ENCODE data around the gene POMT1. TPM values are rescaled to one million over a fixed set of nuclear protein-coding genes. Genes with fewer than 3 reads are reported as not detected.

POMT1 gene
- polyA plus RNA-seq, 6 donors from 2014 or later, result 0.75 to 7.4 (median 3.7) TPM

DNA sequence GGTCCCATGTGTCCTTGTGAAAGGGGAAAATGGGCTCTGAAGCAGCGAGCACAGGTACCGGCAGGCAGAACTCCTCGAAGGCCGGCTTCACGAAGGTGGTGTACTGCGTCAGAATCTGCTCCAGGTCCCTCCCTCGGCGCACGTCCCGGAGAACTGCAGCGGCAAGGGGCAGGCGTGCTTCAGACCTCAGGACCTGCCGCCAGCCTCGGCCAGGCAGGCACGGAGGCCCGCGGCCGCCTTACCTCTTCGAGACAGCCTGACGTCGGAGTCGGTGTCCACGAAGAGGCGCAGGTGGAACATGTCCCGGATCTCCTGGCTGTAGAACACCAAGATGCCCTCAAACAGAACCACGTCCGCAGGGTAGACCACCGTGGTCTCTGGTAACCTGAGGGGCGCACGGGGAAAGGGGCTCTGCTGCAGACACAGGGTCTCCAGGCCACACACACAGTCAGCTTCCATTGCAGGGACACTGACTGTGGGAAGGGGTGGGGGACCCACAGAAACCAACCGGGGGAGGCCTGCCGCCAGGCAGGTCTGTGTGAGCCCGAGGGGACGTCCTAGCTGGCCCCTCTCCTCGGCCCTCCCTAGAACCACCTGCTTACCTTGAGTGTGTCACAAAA, 26.3 kb downstream of the POMT1 start:
- no peaks in the 10 kb centered on the region for H3K9me3 Mint-ChIP-seq
- H3K36me3 Mint-ChIP-seq, result no peaks in the 10 kb centered on the region
- peak overlapping the region in 3 of 6 donors; percentile 27 to 69 (median 44) for H3K27ac Mint-ChIP-seq
- H3K4me1 Mint-ChIP-seq, result peaks cover 8 to 29% (median 15%) of the 10 kb centered on the region in 3 donors
- no peaks in the 10 kb centered on the region for H3K27me3 Mint-ChIP-seq
- peak overlapping the region in 5 of 8 donors; percentile 61 to 78 (median 74) for H3K4me3 Mint-ChIP-seq
- ATAC-seq (ENCODE audit: low read depth in 2 of 2) (no peak), DNase-seq (no peak)

DNA sequence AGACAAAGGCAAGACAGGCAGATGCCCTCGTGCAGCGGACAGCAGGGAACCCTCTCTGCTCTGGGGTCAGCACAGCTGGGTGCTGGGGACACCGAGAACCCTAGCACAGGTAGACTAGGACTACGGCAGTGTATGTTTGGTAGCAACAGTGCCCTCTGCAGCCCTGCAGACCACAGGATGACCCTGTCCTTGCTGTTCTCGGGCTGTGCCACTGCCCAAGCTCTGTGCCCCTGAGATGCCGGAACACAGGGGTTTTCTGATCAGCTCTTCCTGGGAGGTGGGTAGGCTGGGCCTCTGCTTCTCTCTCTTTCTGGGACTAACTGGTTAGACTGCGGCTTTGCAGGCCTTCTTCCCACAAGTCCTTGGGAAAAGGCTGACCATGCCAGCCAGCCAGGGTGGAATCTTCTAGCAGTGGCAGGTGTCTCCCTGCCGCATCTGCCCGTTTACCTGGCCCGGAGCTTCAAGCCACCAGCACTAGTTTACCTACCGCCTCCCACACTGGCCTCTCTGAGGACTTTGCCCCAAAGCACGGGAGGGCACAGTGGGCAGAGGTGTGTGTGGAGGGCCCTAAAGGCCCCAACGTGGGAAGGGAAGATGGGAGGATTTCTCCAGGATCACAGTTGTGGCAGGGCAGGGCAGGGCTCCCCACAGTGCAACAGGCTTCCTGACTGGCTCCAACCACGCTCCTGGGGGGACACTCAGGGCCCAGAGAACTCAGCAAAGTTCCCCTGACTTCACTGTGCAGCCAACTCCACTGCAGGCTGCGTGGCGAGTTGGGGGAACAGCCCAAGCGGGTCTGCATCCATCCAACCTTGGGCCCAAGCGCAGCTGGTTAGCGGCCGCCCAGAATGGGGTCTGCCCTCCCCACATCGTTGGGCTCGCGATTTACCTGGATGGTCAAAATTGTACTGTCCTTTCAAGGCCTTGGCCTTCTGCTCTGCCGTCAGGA, 27.2 kb downstream of the POMT1 start:
- H3K4me3 Mint-ChIP-seq, result peak overlapping the region; percentile 73 to 90 (median 78)
- H3K9me3 Mint-ChIP-seq, result no peaks in the 10 kb centered on the region
- ATAC-seq (ENCODE audit: low read depth in 2 of 2), result no peak
- peak overlapping the region in 2 of 6 donors; percentile 59 to 69 for H3K27ac Mint-ChIP-seq
- H3K36me3 Mint-ChIP-seq, result no peaks in the 10 kb centered on the region
- H3K27me3 Mint-ChIP-seq, result no peaks in the 10 kb centered on the region
- no peak for DNase-seq
- peaks cover 16 to 37% (median 20%) of the 10 kb centered on the region in 3 donors for H3K4me1 Mint-ChIP-seq

DNA sequence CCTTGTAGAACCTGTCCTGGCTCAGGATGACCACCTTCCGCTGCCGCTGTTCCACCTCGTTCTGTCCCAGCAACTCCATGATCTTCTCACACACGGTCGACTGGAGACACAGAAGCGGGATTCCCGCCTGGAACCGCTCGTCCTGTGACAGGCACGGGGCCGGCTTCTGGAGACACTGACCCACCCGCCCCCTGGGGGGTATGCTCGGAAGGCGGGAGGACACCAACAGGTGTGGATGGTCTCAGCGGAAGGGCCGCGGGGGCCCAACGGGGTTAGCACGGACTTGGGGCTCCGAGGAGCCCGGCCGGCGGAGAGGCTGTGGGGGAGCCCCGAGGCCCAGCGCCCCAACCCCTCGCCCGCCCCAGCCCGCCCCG, 27.8 kb downstream of the POMT1 start:
- Mint-ChIP-seq H3K27ac (peak overlapping the region in 1 of 6 donors; percentile 69), H3K27me3 (no peaks in the 10 kb centered on the region), H3K9me3 (no peaks in the 10 kb centered on the region), H3K36me3 (no peaks in the 10 kb centered on the region), H3K4me1 (peaks cover 19 to 44% (median 22%) of the 10 kb centered on the region in 3 donors), H3K4me3 (peak overlapping the region; percentile 69 to 90 (median 78))
- no peak for DNase-seq
- peak; percentile 8 to 14 for ATAC-seq (ENCODE audit: low read depth in 2 of 2)

DNA sequence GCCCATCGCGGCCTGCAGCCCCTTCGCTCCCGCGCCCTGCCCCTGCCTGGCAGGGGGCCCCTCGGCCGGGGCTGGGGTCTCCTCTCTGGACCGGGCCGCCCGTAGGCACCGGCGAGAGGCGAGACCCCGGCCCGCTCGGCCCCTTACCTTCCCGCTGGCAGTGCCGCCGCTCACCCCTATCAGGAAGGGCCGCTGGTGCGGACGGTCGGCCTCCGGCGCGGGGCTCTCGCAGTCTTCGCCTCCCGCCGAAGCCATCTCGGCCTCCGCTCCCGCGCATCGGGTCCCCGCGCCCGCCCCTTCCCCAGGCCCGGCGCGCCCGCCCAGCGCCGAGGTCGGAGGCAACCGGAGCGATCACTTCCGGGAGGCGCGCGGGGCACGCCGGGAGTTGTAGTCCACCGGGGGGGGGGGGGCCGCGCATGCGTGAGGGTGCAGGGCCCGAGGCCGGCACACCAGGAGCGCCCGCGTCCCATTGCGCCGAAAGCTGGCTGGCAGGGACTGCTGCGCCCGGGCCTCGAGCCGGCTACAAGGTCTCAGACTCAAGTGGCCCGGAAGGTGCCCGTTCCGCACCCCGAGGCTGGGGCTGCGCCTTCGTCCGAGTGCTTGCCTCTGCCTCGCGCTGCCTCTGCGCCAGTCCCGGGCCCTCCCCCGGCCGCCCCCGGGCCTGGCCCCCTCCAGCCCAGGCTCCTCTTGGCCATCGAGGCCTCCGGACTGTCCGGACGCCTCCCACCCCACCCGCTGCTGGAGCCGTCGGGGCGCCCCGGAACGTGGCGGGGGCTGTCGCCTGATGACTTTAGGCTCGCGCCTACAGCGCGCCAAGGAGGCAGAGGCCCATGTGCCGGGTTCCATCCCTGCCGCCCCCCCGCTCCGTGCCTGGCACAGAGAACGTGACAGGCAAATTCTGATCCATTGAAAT, 28.5 kb downstream of the POMT1 start, which contains the start of gene UCK1:
UCK1 (minus strand) TSS at position 344 of the 913 bp plus-strand sequence; CDS start at position 255, 89 bp downstream.
- peak; percentile 66 for DNase-seq
- peak within 1 kb of the TSS in 1 of 6 donors; percentile 69 for H3K27ac Mint-ChIP-seq
- H3K4me1 Mint-ChIP-seq, result peaks cover 19 to 43% (median 22%) of the 10 kb centered on the region in 3 donors
- ATAC-seq (ENCODE audit: low read depth in 2 of 2), result peak; percentile 92 to 94
- peak within 1 kb of the TSS; percentile 77 to 90 (median 78) for H3K4me3 Mint-ChIP-seq
- no peaks in the 10 kb centered on the region for H3K36me3 Mint-ChIP-seq
- H3K27me3 Mint-ChIP-seq, result no peaks in the 10 kb centered on the region
- no peaks in the 10 kb centered on the region for H3K9me3 Mint-ChIP-seq

DNA sequence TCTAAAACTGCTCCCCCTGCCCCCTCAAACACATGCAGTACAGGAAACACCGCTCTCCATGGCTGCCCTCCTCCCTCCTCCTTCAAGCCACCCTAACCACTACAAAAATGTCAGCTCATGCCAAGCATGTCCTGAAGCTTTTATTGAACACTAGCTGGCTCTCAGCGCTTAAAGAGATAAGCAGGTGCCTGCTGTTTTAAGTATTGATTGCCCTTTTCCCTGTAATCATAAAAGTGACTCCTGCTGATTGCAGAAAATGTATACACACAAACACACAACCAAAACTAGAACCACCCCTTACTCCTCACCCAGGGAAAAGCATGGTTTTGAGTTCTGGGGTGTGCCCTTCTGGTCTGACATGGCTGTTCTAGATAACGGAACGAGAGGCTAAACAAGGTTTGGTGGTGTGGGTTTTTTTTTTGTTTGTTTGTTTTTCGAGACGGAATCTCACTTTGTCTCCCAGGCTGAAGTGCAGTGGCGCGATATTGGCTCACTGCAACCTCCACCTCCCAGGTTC, 32.1 kb downstream of the POMT1 start:
- DNase-seq, result peak; percentile 53
- no peaks in the 10 kb centered on the region for H3K36me3 Mint-ChIP-seq
- H3K4me3 Mint-ChIP-seq, result peak overlapping the region; percentile 55 to 89 (median 78)
- H3K4me1 Mint-ChIP-seq, result peaks cover 14 to 28% (median 16%) of the 10 kb centered on the region in 3 donors
- ATAC-seq (ENCODE audit: low read depth in 2 of 2), result peak; percentile 61 to 67
- no peaks in the 10 kb centered on the region for H3K9me3 Mint-ChIP-seq
- no peaks in the 10 kb centered on the region for H3K27me3 Mint-ChIP-seq
- peak overlapping the region in 2 of 6 donors; percentile 34 to 41 for H3K27ac Mint-ChIP-seq

DNA sequence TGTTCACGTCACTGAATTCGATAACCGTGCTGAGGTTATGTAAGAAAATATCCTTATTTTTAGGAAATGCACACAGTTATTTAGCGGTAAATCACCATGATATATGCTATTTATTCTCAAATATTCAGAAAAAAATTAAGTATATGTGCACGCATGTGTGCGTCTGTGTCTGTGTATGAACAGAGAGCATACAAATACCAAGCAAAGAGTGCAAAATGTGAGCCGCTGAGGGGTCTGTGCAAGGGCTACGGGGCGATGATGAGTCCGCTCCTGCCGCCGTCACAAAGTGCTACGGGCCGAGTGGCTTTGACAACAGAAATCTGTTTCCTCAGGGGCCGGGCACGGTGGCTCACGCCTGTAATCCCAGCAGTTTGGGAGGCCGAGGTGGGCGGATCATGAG, 35.2 kb downstream of the POMT1 start:
- Mint-ChIP-seq H3K4me1 (peaks cover 7 to 21% (median 13%) of the 10 kb centered on the region in 3 donors), H3K27ac (no peak overlapping the region)

DNA sequence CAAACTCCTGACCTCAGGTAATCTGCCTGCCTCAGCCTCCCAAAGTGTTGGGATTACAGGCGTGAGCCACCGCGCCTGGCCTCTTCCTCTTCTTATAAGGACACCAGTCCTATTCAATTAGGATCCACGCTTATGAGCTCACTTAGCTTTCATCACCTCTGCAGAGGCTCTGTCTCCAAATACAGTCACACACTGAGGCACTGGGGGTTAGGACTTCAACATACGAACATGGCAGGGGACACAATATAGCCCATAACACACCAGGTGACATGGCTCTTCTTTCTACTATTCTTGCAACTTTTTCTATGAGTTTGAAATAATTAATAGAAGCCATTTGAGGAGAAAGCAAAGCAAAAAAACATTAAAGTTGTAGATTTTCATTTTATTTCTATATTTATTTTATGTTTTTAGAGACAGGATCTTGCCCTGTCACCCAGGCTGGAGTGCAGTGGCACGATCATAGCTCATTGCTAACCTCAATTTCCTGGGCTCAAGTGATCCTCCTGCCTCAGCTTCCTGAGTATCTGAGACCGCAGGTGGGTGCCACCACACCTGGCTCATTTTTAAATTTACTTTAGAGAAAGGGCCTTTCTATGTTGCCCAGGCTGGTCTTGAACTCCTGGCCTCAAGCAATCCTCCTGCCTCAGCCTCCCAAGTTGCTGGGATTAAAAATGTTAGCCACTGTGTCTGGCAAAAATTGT, 36.7 kb downstream of the POMT1 start:
- Mint-ChIP-seq H3K27me3 (peaks cover 3 to 9% (median 4%) of the 10 kb centered on the region in 3 donors), H3K27ac (no peak overlapping the region), H3K4me1 (peaks cover 6 to 13% (median 7%) of the 10 kb centered on the region in 3 donors), H3K9me3 (peaks cover 4 to 26% (median 21%) of the 10 kb centered on the region in 7 donors), H3K4me3 (no peak overlapping the region), H3K36me3 (peaks cover 0 to 8% of the 10 kb centered on the region in 2 donors)
- no peak for DNase-seq
- no peak for ATAC-seq (ENCODE audit: low read depth in 2 of 2)

More for the DNA sequence above, 35.2 kb downstream of the POMT1 start:
- H3K27me3 Mint-ChIP-seq, result peaks cover 0 to 6% (median 4%) of the 10 kb centered on the region in 3 donors
- DNase-seq (no peak), ATAC-seq (ENCODE audit: low read depth in 2 of 2) (no peak)
- H3K4me3 Mint-ChIP-seq, result no peak overlapping the region
- H3K9me3 Mint-ChIP-seq, result peaks cover 3 to 12% (median 7%) of the 10 kb centered on the region in 7 donors
- peaks cover 0 to 8% of the 10 kb centered on the region in 2 donors for H3K36me3 Mint-ChIP-seq

DNA sequence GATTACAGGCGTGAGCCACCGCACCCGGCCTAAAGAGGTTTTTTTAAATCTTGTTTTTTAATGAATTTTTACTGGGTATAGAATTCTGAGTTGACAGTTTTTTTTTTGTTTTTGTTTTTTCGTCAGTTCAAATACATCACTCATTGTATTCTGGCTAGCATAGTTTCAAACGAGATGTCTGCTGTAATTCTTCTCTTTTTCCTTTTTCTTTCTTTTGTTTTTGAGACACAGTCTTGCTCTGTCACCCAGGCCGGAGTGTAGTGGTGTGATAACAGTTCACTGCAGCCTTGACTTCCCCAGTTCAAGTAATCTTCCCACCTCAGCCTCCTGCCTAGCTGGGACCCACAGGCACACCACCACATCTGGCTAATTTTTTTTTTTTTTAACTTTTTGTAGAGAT, 40.4 kb downstream of the POMT1 start:
- DNase-seq, result no peak
- no peak for ATAC-seq (ENCODE audit: low read depth in 2 of 2)
- peaks cover 4 to 14% (median 14%) of the 10 kb centered on the region in 3 donors for H3K4me1 Mint-ChIP-seq
- H3K9me3 Mint-ChIP-seq, result peaks cover 7 to 40% (median 28%) of the 10 kb centered on the region in 7 donors
- H3K27ac Mint-ChIP-seq, result no peak overlapping the region
- peaks cover 20 to 35% (median 24%) of the 10 kb centered on the region in 3 donors for H3K27me3 Mint-ChIP-seq
- peaks cover 2 to 17% of the 10 kb centered on the region in 2 donors for H3K36me3 Mint-ChIP-seq
- no peak overlapping the region for H3K4me3 Mint-ChIP-seq

DNA sequence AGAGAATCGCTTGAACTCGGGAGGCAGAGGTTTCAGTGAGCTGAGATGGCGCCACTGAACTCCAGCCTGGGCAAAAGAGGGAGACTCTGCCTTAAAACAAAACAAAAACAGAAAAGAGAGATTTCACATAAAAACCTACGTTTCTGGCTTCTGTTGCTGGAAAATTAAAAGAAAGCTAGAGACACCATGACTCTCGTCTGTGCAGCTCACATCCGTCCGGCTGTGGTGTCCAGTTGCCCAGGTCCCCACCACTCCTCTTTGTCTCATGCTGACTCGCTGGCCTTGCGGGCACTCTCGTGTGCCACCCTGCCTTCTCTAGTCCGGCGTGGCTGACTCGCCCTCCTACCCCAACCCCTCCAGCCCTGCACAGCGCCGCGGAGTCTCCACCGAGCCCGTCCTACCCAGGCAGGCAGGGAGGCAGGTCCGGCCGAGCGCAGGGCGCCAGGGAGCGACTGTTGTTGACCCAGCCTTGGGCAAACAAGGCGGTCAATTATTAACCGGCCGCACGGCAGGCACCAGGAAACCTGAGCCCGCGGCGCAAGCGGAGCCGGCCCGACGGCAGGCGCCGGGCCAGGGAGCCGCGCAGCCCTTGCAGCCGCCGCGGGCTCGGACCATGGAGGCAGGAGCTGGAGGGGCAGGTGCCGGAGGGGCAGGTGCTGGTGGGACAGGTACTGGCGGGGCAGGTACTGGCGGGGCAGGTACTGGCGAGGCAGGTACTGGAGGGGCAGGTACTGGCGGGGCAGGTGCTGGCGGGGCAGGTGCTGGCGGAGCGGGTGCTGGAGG, 42.5 kb downstream of the POMT1 start, which contains the start of gene PRRT1B:
PRRT1B (plus strand) TSS at position 521 of the 783 bp plus-strand sequence; CDS start at position 614, 93 bp downstream.
- no peak for ATAC-seq (ENCODE audit: low read depth in 2 of 2)
- Mint-ChIP-seq H3K27me3 (peaks cover 41 to 56% (median 43%) of the 10 kb centered on the region in 3 donors), H3K4me1 (peaks cover 5 to 14% (median 12%) of the 10 kb centered on the region in 3 donors), H3K9me3 (peaks cover 16 to 51% (median 40%) of the 10 kb centered on the region in 7 donors), H3K27ac (no peak within 1 kb of the TSS), H3K36me3 (peaks cover 7 to 37% of the 10 kb centered on the region in 2 donors), H3K4me3 (peak within 1 kb of the TSS in 6 of 8 donors; percentile 30 to 74 (median 48))
- no peak for DNase-seq

DNA sequence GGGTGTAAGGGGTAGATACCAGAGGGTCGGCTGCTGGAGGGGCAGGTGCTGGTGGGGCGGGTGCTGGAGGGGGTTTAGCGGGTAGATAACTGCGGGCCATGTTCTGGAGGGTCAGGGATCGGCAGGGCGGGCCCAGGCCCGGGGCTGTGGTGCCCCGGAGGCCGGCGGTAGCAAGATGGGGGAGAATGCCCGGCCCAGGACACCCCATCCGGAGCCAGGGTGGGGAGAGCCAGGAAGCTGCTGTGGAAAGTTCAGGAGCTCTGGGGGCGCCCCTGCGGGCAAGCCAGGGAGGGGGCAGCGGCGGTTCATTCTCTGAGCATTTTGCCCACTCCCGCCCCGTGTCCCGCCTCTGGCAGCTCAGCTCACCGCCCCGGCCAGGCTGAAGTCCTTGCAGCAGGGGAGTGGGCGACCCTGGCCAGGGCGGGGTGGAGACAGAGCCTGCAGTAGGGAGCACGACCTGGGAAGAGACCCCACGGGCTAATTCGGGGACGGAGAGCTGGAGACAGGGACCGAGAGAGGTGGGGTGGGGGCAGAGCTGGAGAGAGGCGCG, 43.1 kb downstream of the POMT1 start:
- ATAC-seq (ENCODE audit: low read depth in 2 of 2) (no peak), DNase-seq (no peak)
- Mint-ChIP-seq H3K4me3 (peak overlapping the region in 5 of 8 donors; percentile 42 to 74 (median 53)), H3K27ac (no peak overlapping the region), H3K4me1 (peaks cover 5 to 14% (median 12%) of the 10 kb centered on the region in 3 donors), H3K36me3 (peaks cover 7 to 40% of the 10 kb centered on the region in 2 donors), H3K27me3 (peaks cover 47 to 61% (median 47%) of the 10 kb centered on the region in 3 donors), H3K9me3 (peaks cover 16 to 54% (median 41%) of the 10 kb centered on the region in 7 donors)
